ENCODE measurements around the gene ATP2A3. TPM values are rescaled to one million over a fixed set of nuclear protein-coding genes. Genes with fewer than 3 reads are reported as not detected.
"Not testable (repeated sequence)": the region's sequence is repeated elsewhere in the genome, so short reads cannot be mapped to it uniquely, and the experiment has no call there.

Gene ATP2A3
- total and polyA plus RNA-seq, 2 experiments from 2014 or later, result 4.2 to 6.9 TPM

DNA sequence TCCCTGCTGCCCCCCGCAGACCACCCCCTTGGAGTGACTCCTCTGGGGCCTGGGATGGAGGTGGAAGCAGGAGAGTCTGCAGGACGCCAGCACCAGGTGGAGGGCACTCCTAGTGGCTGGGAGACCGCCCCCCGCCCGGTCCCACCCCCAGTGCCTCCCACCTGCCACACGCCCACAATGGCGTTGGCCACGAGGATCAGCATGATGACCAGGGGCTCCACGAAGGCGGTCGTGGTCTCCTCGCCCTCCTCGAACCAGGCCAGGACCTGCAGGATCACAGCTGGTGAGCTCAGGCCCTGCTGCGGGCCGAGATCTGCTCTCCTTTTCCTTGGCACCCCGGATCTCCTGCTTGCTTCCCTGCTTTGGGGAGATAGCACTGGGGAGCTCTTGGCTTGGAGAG, 12.8 kb downstream of the ATP2A3 start:
- Histone ChIP-seq H3K27ac (no peak overlapping the region), H3K4me3 (no peak overlapping the region), H3K36me3 (no peaks in the 10 kb centered on the region), H3K9me3 (ENCODE audit: low read depth) (no peaks in the 10 kb centered on the region), H3K4me1 (ENCODE audit: low read depth) (no peaks in the 10 kb centered on the region), H3K27me3 (no peaks in the 10 kb centered on the region)
- TF ChIP-seq, protein P1, sequence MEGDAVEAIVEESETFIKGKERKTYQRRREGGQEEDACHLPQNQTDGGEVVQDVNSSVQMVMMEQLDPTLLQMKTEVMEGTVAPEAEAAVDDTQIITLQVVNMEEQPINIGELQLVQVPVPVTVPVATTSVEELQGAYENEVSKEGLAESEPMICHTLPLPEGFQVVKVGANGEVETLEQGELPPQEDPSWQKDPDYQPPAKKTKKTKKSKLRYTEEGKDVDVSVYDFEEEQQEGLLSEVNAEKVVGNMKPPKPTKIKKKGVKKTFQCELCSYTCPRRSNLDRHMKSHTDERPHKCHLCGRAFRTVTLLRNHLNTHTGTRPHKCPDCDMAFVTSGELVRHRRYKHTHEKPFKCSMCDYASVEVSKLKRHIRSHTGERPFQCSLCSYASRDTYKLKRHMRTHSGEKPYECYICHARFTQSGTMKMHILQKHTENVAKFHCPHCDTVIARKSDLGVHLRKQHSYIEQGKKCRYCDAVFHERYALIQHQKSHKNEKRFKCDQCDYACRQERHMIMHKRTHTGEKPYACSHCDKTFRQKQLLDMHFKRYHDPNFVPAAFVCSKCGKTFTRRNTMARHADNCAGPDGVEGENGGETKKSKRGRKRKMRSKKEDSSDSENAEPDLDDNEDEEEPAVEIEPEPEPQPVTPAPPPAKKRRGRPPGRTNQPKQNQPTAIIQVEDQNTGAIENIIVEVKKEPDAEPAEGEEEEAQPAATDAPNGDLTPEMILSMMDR (IDR thresholded peaks at IDR 0.05; ENCODE audit: low read depth, low read length), result no peak
- no peak for DNase-seq (ENCODE audit: low read depth in 1 of 2, low spot score in 1 of 2)

DNA sequence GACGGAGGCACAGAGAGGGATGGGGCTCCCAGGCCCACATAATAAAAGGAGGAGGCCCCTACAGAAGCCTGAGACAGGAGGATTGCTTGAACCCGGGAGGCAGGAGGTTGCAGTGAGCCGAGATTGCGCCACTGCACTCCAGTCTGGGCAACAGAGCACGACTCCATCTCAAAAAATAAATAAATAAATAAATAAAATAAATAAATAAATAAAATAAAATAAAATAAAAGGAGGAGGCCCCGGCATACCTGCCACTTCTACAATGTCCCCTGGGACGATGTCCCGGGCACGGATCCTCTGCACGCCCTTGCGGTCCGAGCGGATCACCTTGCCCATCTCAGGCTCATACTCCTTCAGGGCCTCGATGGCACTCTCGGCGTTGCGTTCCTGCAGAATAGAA, 13.2 kb downstream of the ATP2A3 start:
- DNase-seq (ENCODE audit: low read depth in 1 of 2, low spot score in 1 of 2), result no peak
- H3K27ac ChIP-seq, result no peak overlapping the region
- no peaks in the 10 kb centered on the region for H3K9me3 ChIP-seq (ENCODE audit: low read depth)
- no peaks in the 10 kb centered on the region for H3K4me1 ChIP-seq (ENCODE audit: low read depth)
- H3K36me3 ChIP-seq, result no peaks in the 10 kb centered on the region
- TF ChIP-seq, protein P1 (IDR thresholded peaks at IDR 0.05; ENCODE audit: low read depth, low read length), result no peak
- no peak overlapping the region for H3K4me3 ChIP-seq
- H3K27me3 ChIP-seq, result no peaks in the 10 kb centered on the region

DNA sequence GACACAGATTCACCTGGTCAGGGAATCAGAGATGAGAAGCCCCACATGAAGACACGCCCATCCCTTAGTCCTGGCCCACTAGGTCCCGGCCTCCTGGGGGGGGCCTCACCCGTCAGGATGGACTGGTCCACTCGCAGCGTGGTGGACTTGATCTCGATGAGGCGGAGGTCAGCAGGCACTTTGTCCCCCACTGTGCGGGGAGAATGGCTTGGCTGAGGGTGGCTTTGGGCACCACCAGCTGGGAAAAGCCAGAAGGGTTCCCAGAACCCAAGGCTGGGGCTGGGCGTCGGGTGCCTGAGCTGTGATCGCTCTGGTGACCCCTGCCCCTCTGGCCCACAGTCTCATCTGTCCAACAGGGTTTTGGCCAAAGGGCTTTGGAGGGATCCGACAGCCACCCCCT, 13.7 kb downstream of the ATP2A3 start:
- Histone ChIP-seq H3K36me3 (no peaks in the 10 kb centered on the region), H3K4me3 (no peak overlapping the region), H3K4me1 (ENCODE audit: low read depth) (no peaks in the 10 kb centered on the region)

DNA sequence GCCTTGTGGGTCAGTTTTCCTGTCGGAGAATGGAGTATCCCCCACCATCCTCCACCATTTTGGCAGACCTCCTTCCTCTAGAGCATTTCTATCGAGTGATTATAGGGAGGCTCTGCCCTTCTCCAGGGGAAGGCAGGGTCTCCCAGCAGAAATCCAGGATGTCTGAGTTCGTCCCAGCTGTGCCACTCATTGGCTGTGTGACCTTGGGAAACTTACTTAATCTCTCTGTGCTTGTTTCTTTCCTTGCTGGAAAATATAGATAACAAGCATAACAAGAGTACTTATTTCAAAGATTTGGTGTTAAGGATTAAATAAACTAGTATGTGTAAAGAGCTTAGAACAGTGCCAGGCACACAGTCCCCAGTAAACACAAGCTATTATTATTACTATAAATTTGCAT, 14.8 kb downstream of the ATP2A3 start:
- Histone ChIP-seq H3K27ac (no peak overlapping the region), H3K4me3 (no peak overlapping the region), H3K36me3 (no peaks in the 10 kb centered on the region), H3K9me3 (ENCODE audit: low read depth) (no peaks in the 10 kb centered on the region), H3K27me3 (no peaks in the 10 kb centered on the region), H3K4me1 (ENCODE audit: low read depth) (no peaks in the 10 kb centered on the region)
- TF ChIP-seq, protein P1 (IDR thresholded peaks at IDR 0.05; ENCODE audit: low read depth, low read length), result no peak
- no peak for DNase-seq (ENCODE audit: low read depth in 1 of 2, low spot score in 1 of 2)

More for the DNA sequence above, 13.7 kb downstream of the ATP2A3 start:
- H3K9me3 ChIP-seq (ENCODE audit: low read depth), result no peaks in the 10 kb centered on the region
- no peak overlapping the region for H3K27ac ChIP-seq
- TF ChIP-seq, protein P1 (IDR thresholded peaks at IDR 0.05; ENCODE audit: low read depth, low read length), result no peak
- H3K27me3 ChIP-seq, result no peaks in the 10 kb centered on the region
- DNase-seq (ENCODE audit: low read depth in 1 of 2, low spot score in 1 of 2), result no peak

DNA sequence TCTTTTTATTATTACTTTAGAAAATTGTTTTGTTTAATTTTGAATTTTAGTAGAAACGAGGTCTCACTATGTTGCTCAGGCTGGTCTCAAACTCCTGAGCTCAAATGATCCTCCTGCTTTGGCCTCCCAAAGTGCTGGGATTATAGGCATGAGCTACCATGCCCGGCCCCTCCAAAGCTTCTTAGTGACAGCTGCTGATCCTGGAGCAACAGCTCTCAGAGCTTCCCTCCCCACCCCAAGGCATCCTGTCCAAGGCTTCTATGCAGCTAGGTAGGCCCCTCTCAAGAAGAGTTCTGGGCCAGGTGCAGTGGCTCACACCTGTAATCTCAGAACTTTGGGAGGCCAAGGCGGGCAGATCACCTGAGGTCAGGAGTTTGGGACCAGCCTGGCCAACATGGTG, 15.7 kb downstream of the ATP2A3 start:
- DNase-seq (ENCODE audit: low read depth in 1 of 2, low spot score in 1 of 2); H3K9me3 ChIP-seq (ENCODE audit: low read depth); H3K27ac ChIP-seq: not testable (repeated sequence)

DNA sequence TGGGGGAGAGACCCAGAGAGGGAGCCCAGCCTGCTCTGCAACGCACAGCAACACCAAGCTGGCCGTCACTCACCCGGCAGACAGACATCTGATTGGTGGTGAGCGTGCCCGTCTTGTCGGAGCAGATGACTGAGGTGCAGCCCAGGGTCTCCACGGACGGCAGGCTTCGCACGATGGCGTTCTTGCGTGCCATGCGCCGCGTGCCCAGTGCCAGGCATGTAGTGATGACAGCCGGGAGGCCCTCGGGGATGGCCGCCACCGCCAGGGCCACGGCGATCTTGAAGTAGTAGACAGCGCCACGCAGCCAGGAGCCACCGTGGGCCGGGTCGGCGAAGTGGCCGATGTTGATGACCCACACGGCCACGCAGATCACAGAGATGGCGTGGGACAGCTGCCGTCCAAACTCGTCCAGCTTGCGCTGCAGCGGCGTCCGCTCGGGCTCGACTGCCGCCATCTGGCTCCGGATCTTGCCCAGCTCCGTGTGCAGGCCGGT, 16.9 kb downstream of the ATP2A3 start:
- no peak overlapping the region for H3K4me3 ChIP-seq
- no peaks in the 10 kb centered on the region for H3K27me3 ChIP-seq
- no peak for DNase-seq (ENCODE audit: low read depth in 1 of 2, low spot score in 1 of 2)
- no peak overlapping the region for H3K27ac ChIP-seq
- TF ChIP-seq, protein P1 (IDR thresholded peaks at IDR 0.05; ENCODE audit: low read depth, low read length), result no peak
- H3K36me3 ChIP-seq, result no peaks in the 10 kb centered on the region
- no peaks in the 10 kb centered on the region for H3K4me1 ChIP-seq (ENCODE audit: low read depth)
- H3K9me3 ChIP-seq (ENCODE audit: low read depth), result no peaks in the 10 kb centered on the region

More for the DNA sequence above, 15.7 kb downstream of the ATP2A3 start:
- not testable (repeated sequence) for H3K4me3 ChIP-seq; H3K27me3 ChIP-seq; H3K36me3 ChIP-seq; H3K4me1 ChIP-seq (ENCODE audit: low read depth)
